Activated CD8-positive, alpha-beta memory T cell treated with anti-CD3 and anti-CD28 coated beads for 36 hours (primary cell): ENCODE measurements around the gene NDUFB3. TPM values are rescaled to one million over a fixed set of nuclear protein-coding genes. Genes with fewer than 3 reads are reported as not detected.

ENCODE experiments used
- CTCF ChIA-PET: fragments of 350-600 bp; sonication (Branson Sonifier 250); formaldehyde crosslinking; loops from one replicate; lab custom pipeline; 2021; ENCODE audit warnings: antibody characterized with exemption; lab: Charles Lee
- POLR2A ChIA-PET: fragments of 350-600 bp; sonication (Branson Sonifier 250); formaldehyde crosslinking; loops from one replicate; lab custom pipeline; 2021; ENCODE audit warnings: antibody characterized with exemption; lab: Charles Lee
- total RNA-seq, 2 experiments: library from RNA; stranded (reverse); gene quantifications; one replicate each; pipeline ENCODE4 v1.2.3, GENCODE V29; 2021

Gene NDUFB3
- total RNA-seq, 2 experiments from 2014 or later: 141 to 147 TPM

GRCh38 chr2:201073071-201073470 is 1.3 kb downstream of the NDUFB3 start:
- POLR2A ChIA-PET: interaction anchor here (0.8 to 1.0 kb wide), 3 partner anchors 44 to 89 kb away, joined by 3 to 5 read pairs (median 3); no protein-coding TSS in a partner anchor
- CTCF ChIA-PET: no interaction called here

GRCh38 chr2:201074996-201075395 is 3.2 kb downstream of the NDUFB3 start:
- ChIA-PET POLR2A (no interaction called here), CTCF (interaction anchor here (0.6 to 0.7 kb wide), 2 partner anchors 27 to 40 kb away, joined by 3 read pairs; no protein-coding TSS in a partner anchor)

GRCh38 chr2:201084863-201085262 is 13.1 kb downstream of the NDUFB3 start:
- ChIA-PET CTCF (interaction anchor here (1.0 kb wide), 1 partner anchor 13 kb away, joined by 3 read pairs; the partner anchor contains the start of gene NDUFB3), POLR2A (no interaction called here)

- POLR2A ChIA-PET: no interaction called here
- CTCF ChIA-PET: no interaction called here
Observed at GRCh38 chr2:201090574-201090973, 18.8 kb downstream of the NDUFB3 start.

- CTCF ChIA-PET: no interaction called here
- POLR2A ChIA-PET: no interaction called here
Observed at GRCh38 chr2:201093573-201093972, 21.8 kb downstream of the NDUFB3 start.

GRCh38 chr2:201100497-201100896 is 28.7 kb downstream of the NDUFB3 start:
- ChIA-PET POLR2A (no interaction called here), CTCF (interaction anchor here (1.5 kb wide), 1 partner anchor 77 kb away, joined by 4 read pairs; no protein-coding TSS in a partner anchor)

- CTCF ChIA-PET: no interaction called here
- POLR2A ChIA-PET: no interaction called here
Observed at GRCh38 chr2:201105759-201106158, 34.0 kb downstream of the NDUFB3 start.

GRCh38 chr2:201107624-201108023 is 35.8 kb downstream of the NDUFB3 start:
- ChIA-PET CTCF (interaction anchor here (1.2 kb wide), 1 partner anchor 11 kb away, joined by 3 read pairs; no protein-coding TSS in a partner anchor), POLR2A (no interaction called here)

GRCh38 chr2:201108341-201108740 is 36.5 kb downstream of the NDUFB3 start:
- CTCF ChIA-PET: interaction anchor here (0.7 to 1.2 kb wide), 2 partner anchors 10 to 203 kb away, joined by 3 read pairs; no protein-coding TSS in a partner anchor
- POLR2A ChIA-PET: no interaction called here

- CTCF ChIA-PET: interaction anchor here (1.4 kb wide), 1 partner anchor 8 kb away, joined by 3 read pairs; no protein-coding TSS in a partner anchor
- POLR2A ChIA-PET: no interaction called here
Observed at GRCh38 chr2:201109186-201109585, 37.4 kb downstream of the NDUFB3 start.

- CTCF ChIA-PET: no interaction called here
- POLR2A ChIA-PET: no interaction called here
Observed at GRCh38 chr2:201110615-201111014, 38.8 kb downstream of the NDUFB3 start.

- CTCF ChIA-PET: interaction anchor here (0.7 kb wide), 1 partner anchor 952 kb away, joined by 3 read pairs; no protein-coding TSS in a partner anchor
- POLR2A ChIA-PET: no interaction called here
Observed at GRCh38 chr2:201111096-201111495, 39.3 kb downstream of the NDUFB3 start.

GRCh38 chr2:201114350-201114749 is 42.5 kb downstream of the NDUFB3 start:
- POLR2A ChIA-PET: no interaction called here
- CTCF ChIA-PET: interaction anchor here (1.0 kb wide), 1 partner anchor 12 kb away, joined by 3 read pairs; no protein-coding TSS in a partner anchor

- CTCF ChIA-PET: interaction anchor here (0.5 to 1.0 kb wide), 4 partner anchors 12 to 46 kb away, joined by 3 read pairs; no protein-coding TSS in a partner anchor
- POLR2A ChIA-PET: interaction anchor here (0.6 to 8.6 kb wide), 3 partner anchors 16 to 223 kb away, joined by 3 to 173 read pairs (median 8); no protein-coding TSS in a partner anchor
Observed at GRCh38 chr2:201114846-201115245, 43.0 kb downstream of the NDUFB3 start.

- CTCF ChIA-PET: interaction anchor here (1.1 to 6.2 kb wide), 6 partner anchors 15 to 211 kb away, joined by 3 to 79 read pairs (median 4); partner anchors contain the start of gene ORC2
- POLR2A ChIA-PET: interaction anchor here (0.6 to 8.6 kb wide), 11 partner anchors 15 to 403 kb away, joined by 3 to 173 read pairs (median 3); no protein-coding TSS in a partner anchor
Observed at GRCh38 chr2:201116115-201116958, 44.5 kb downstream of the NDUFB3 start, which contains the start of gene CFLAR. CFLAR (plus strand) TSS chr2:201116164; CDS start chr2:201129866, 13,702 bp downstream.

- ChIA-PET POLR2A (interaction anchor here (0.5 to 8.6 kb wide), 16 partner anchors 14 to 256 kb away, joined by 3 to 173 read pairs (median 5); partner anchors contain the start of genes CASP8 and CLK1), CTCF (interaction anchor here (0.7 to 6.2 kb wide), 9 partner anchors 14 to 212 kb away, joined by 3 to 79 read pairs (median 6); no protein-coding TSS in a partner anchor)
Observed at GRCh38 chr2:201116959-201117734, 45.3 kb downstream of the NDUFB3 start.

- ChIA-PET CTCF (interaction anchor here (0.7 to 6.2 kb wide), 9 partner anchors 9 to 212 kb away, joined by 3 to 79 read pairs (median 6); no protein-coding TSS in a partner anchor), POLR2A (interaction anchor here (0.6 to 8.6 kb wide), 12 partner anchors 13 to 257 kb away, joined by 3 to 173 read pairs (median 7); partner anchors contain the start of genes CASP8 and CLK1)
Observed at GRCh38 chr2:201117735-201118094, 45.9 kb downstream of the NDUFB3 start.
